ENCODE results near the gene EVC.

GRCh38 chr4:5804656-5805055, 93.7 kb downstream of the EVC start:
- no peak for TF ChIP-seq CTCF (IDR thresholded peaks at IDR 0.05)
- no peak for TF ChIP-seq POLR2A (IDR thresholded peaks at IDR 0.05)
